Measurements from ENCODE around the gene USF3. TPM values are rescaled to one million over a fixed set of nuclear protein-coding genes. Genes with fewer than 3 reads are reported as not detected.

The USF3 gene
- total RNA-seq, 4 donors from 2014 or later, result 21.8 to 26.6 (median 24.1) TPM

GRCh38 chr3:113601240-113601639, 95.2 kb downstream of the USF3 start:
- TF ChIP-seq POLR2A (IDR thresholded peaks at IDR 0.05), result no peak
- TF ChIP-seq CTCF (IDR thresholded peaks at IDR 0.05), result no peak
- intact Hi-C loops (cut with DNase I; ENCODE audit: low total_unique reads), result no loop called here
- H3K4me3 ChIP-seq (ENCODE audit: low read depth, poor library complexity, severe bottlenecking), result no peak overlapping the region
- WGBS, 2 donors, result 92 to 96% methylated on average over 2 of the region's 2 CpGs
- DNase-seq (ENCODE audit: low spot score in 2 of 2), result no peak

- intact Hi-C loops (cut with DNase I; ENCODE audit: low total_unique reads), result no loop called here
- TF ChIP-seq CTCF (IDR thresholded peaks at IDR 0.05) (no peak), POLR2A (IDR thresholded peaks at IDR 0.05) (no peak)
- no peak overlapping the region for H3K4me3 ChIP-seq (ENCODE audit: low read depth, poor library complexity, severe bottlenecking)
- DNase-seq (ENCODE audit: low spot score in 2 of 2), result no peak
- 67 to 71% methylated on average over 2 of the region's 2 CpGs for WGBS, 2 donors
Observed at GRCh38 chr3:113600418-113601182, 95.8 kb downstream of the USF3 start.

Other genes starting within 250 kb of the USF3 start
- gene SPICE1, start 181.5 kb downstream of the USF3 start, total RNA-seq, result 10 to 100 TPM in 3 of 4 donors, 1 to 10 TPM in 1; 8.7 to 36.3 (median 16.7) TPM
- gene SIDT1, start 164.1 kb downstream of the USF3 start, total RNA-seq, result 1 to 10 TPM in 2 of 4 donors, under 1 TPM in 2; 0.13 to 2.7 (median 0.99) TPM
- 100 to 1,000 TPM; 125 to 181 (median 138) TPM for gene NAA50, start 49.6 kb upstream of the USF3 start, total RNA-seq
- gene ATP6V1A, start 50.4 kb upstream of the USF3 start, total RNA-seq, result 10 to 100 TPM; 41.7 to 77.0 (median 62.7) TPM
- 10 to 100 TPM; 23.0 to 38.2 (median 33.2) TPM for gene GRAMD1C, start 142.1 kb upstream of the USF3 start, total RNA-seq

Data from lower leg skin (tissue), 4 donors.